Stimulated activated CD4-positive, alpha-beta T cell treated with anti-CD3 and anti-CD28 coated beads, Interleukin-4, amount 100 ng/mL, for 48 hours (primary cell): Measurements from ENCODE around the gene NUPR1.
"Not testable (repeated sequence)": the region's sequence is repeated elsewhere in the genome, so short reads cannot be mapped to it uniquely, and the experiment has no call there.

Experiments
- DNase-seq, 2 donors: peaks; one replicate each; pipeline ENCODE4 v3.0.0-alpha.2; 2020; ENCODE audit warnings: low read depth in 2 of 2

Gene NUPR1

DNA sequence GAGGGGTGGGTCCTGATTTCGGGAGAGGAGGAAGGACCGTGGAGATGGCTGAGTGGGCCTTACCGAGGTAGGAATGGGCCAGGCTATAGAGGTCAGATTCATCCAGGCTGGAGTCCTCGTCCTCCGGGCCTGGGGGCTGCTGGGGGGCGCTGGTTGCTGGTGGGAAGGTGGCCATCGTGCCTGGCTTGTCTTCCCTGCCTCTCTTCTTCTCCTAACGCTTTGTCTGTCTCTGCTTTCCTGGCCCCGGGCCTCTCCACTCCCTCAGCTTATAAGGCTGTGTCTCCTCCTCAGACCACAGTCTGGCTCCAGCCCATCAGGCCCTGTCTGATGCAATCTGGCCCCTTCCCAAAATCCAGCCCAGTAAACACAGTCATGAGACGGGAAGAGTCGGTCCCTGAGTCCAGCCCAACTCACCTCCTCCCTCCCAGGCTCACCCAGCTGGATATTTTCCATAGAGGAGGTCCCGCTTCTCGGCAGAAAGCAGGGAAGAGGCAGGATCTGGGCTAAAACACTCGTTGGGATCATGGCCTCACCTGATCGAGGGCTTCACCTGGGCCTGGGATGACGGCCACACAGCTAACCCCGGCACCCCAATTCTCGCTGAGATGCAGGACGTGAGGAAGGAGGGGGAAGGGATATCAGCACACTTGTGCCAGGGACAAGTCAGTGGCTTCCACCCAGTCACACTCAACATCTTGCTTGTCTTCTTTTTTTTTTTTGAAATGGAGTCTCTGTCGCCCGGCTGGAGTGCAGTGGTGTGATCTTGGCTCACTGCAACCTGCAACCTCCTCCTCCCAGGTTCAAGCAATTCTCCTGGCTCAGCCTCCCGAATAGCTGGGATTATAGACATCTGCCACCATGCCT lies at the start of gene NUPR1:
Gene NUPR1, minus strand, starts transcription at position 242 of the 864 bp plus-strand sequence. Its CDS starts 67 bp downstream, at position 175.
- DNase-seq, result no peak

DNA sequence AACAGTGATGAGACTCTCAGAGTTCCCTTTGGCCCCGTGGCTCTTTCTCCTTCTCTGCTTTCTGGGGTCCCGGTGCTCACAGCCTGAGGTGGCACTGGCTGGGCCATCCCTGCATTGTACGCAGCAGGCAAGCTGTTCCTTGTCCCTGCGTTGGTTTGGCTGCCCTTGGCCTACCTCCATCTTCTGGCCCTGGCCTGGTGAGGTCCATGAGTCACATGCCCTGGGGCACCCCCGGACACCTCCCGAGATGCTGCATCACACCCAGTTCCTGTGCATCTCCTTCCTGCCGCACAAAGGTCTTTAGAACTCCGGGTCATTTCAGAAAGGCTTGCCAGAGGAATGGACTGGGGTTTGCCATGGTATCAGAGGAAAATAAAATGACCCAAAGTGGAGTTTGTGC lies 48.6 kb upstream of the NUPR1 start:
- no peak for DNase-seq

DNA sequence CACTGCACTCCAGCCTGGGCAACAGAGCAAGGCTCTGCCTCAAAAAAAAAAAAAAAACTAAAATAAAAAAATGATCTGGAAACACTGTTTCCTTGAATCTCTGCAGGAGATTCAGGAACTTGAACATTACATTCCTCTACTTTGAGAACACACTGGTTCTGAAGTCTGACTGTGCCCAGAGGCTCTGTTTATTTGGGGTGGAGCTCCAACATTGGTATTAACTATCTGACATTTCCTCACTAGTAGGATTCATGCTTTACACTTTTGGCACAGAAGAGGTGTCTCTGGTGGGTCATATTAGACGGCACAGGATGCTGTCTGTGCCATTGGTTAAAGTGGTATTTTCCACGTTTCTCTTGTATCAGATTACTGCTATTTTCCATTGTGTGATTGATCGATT lies 47.7 kb upstream of the NUPR1 start:
- no peak for DNase-seq

DNA sequence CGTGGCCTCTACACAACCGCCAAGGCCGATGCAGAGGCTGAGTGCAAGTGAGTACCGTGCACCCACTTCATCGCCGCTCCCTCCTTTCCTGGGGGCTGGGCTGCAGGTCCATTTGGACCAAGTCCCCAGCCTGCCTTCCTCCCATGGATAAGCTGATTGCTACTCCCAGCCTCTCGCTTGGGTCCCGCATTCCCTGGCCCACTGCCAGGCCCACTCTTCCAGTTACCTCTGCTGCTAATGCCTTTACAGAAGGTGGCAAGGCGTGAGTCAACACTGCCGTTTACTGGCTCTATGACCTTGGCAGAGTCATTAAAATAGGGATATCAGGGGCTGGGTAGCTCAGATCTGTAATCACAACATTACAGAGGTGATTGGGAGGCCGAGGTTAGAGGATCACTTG lies 46.9 kb upstream of the NUPR1 start:
- no peak for DNase-seq

GRCh38 chr16:28580726-28581315 lies 42.0 kb upstream of the NUPR1 start:
- no peak for DNase-seq

DNA sequence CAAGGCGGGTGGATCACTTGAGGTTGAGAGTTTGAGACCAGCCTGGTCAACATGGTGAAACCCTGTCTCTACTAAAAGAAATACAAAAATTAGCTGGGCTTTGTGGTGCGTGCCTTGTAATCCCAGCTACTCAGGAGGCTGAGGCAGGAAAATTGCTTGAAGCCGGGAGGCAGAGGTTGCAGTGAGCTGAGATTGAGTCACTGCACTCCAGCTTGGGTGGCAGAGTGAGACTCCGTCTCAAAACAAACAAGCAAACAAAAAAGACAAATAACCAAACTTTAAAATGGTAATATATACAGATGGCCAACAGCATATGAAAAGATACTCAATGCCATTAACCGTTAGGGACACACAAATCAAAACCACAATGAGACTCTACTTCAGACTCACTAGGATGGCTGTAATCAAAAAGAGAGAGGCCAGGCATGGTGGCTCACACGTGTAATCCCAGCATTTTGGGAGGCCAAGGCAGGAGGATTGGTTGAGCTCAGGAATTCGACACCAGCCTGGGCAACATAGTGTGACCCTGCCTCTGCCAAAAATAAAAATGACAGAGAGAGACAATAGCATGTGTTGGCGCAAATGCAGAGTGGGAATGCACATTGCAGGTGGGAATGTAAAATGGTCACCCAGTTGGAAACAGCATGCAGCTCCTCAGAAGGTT lies 36.8 kb upstream of the NUPR1 start:
- DNase-seq, result no peak

GRCh38 chr16:28574925-28575324 lies 36.2 kb upstream of the NUPR1 start:
- no peak for DNase-seq

GRCh38 chr16:28573738-28574718 lies 35.3 kb upstream of the NUPR1 start:
- DNase-seq, result no peak

- DNase-seq, result no peak
Measured at GRCh38 chr16:28572696-28573510, 34.1 kb upstream of the NUPR1 start.

- no peak for DNase-seq
Measured at GRCh38 chr16:28569968-28570752, 31.4 kb upstream of the NUPR1 start.

DNA sequence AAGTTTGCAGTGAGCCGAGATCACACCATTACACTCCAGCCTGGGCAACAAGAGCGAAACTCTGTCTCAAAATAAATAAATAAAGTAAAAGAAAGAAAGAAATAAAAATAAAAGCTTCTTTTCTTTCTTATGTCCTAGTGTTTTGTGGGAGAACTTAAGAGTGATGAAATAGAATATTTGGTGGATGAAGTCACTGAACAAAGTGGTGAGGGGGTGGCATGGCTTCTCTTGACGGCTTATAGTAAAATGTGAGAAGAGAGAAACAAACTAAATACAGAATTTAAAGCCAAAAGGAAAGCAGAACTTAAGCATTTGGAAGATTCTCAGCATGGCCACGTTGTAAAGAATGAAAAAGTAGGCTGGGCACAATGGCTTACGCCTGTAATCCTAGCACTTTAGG lies 30.2 kb upstream of the NUPR1 start:
- DNase-seq, result no peak

DNA sequence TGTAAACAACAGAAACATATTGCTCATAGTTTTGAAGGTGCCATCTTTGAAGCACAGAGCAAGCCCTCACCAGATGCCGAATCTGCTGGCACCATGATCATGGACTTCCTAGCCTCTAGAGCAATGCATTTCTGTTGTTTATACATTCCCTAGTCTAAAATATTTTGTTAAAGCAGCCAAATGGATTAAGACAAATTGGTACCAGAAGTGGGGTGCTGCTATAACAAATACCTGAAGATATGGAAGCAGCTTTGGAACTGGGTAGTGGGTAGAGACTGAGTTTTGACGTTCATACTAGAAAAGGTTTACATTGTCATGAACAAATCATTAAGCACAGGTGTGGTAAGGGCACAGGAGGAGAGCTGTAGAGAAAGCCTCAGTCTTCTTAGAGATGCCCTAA lies 28.5 kb upstream of the NUPR1 start:
- no peak for DNase-seq

DNA sequence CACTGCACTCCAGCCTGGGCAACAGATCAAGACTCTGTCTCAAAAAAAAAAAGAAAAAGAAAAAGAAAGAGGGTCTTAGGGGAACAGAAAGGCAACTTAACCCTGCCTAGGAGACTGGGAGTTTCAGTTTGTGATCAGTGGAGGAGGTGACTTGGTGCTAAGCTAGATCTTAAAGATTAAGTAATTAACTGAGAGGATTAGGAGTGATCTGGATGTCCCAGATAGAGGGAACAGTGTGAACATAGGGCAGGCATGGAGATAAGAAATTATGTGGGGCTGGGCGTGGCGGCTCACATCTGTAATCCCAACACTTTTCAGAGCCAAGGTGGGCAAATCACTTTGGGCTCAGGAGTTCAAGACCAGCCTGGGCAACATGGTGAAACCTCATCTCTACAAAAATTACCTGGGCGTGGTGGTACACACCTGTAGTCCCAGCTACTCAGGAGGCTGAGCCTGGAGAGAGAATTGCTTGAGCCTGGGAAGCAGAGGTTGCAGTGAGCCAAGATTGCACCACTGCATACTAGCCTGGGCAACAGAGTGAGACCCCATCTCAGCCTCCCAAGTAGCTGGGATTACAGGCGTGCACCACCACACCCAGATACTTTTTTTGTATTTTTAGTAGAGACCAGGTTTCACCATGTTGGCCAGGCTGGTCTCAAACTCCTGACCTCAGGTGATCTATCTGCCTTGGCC lies 27.6 kb upstream of the NUPR1 start:
- not testable (repeated sequence) for DNase-seq

GRCh38 chr16:28563218-28563617 lies 24.4 kb upstream of the NUPR1 start:
- no peak for DNase-seq

GRCh38 chr16:28562199-28562598 lies 23.4 kb upstream of the NUPR1 start:
- DNase-seq, result no peak

DNA sequence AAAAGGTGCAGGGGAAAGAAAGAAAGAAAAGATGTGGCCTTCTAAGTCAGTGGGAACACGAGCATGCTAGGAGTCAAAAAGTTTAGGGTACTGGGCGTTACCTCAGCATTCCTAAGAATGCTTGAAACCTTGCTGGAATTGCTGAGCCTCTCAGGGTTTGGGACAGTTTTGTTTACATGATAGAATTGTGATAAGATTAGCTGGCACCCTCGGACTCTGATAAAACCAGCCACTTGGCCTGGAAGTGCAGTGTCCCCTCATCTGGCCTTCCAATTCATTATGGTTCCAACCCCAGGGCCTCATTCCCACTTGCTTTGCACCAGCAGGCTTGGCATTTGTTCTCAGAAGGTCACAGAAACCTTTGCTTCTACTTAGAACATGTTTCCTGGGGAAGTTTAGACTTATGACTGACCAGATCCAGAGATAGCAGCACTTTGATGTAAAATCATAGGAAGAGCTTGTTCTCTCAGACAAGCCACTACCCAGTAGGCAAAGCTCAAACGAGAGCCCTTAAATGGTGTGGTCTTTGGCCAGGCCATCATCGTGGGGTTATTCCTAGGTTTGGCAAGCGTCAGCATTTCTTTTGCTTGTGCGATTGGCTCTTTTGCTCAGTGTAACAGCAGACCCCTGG lies 22.9 kb upstream of the NUPR1 start:
- no peak for DNase-seq

- no peak for DNase-seq
Measured at GRCh38 chr16:28558456-28558855, 19.7 kb upstream of the NUPR1 start.

DNA sequence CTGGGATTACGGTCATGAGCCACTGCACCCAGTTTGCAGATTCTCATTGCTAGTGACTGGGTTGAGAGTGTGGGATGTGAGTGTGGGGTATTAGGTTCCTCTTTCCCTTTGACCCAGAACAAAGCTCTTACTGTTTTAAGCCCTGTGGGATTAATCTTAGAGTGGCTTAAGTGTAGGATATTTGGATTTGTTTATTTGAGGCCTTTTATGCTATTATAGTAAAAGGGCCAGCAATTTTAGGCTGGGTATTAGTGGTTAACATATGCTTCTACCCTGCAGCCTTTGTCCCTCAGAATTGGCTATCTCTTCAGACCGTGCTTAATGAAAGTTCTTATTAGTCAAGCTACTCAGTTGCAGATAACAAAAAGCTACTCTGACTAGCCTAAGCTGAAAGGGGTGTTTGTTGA lies 18.1 kb upstream of the NUPR1 start:
- no peak for DNase-seq

- DNase-seq, result peak in 1 of 2 donors; percentile 4
Measured at GRCh38 chr16:28555561-28555960, 16.8 kb upstream of the NUPR1 start.
